BE2C (cell line): ENCODE data around the gene PA2G4.

Experiments
- DNase-seq: peaks from one replicate; pipeline ENCODE4 v3.0.0-alpha.2; 2020
- H3K27me3 ChIP-seq: fragments of 250-450 bp; sonication (Bioruptor Pico); 2 replicates; pipeline ENCODE4 v1.5.1; 2020; ENCODE audit warnings: mild to moderate bottlenecking
- H3K36me3 ChIP-seq: fragments of 250-450 bp; sonication (Bioruptor Pico); 2 replicates; pipeline ENCODE4 v1.5.1; 2020; ENCODE audit warnings: mild to moderate bottlenecking
- H3K4me1 ChIP-seq: fragments of 250-450 bp; sonication (Bioruptor Pico); 2 replicates; pipeline ENCODE4 v1.5.1; 2020
- H3K4me3 ChIP-seq: 2 replicates; pipeline ENCODE4 v1.5.1; 2011; ENCODE audit warnings: low read depth, low read length
- H3K9me3 ChIP-seq: fragments of 250-450 bp; sonication (Bioruptor Pico); 2 replicates; pipeline ENCODE4 v1.5.1; 2020
- TF ChIP-seq, protein P1 (sequence below): IDR thresholded peaks from 2 replicates; pipeline ENCODE4 v1.5.1; 2012; ENCODE audit warnings: mild to moderate bottlenecking, low read depth, low read length

PA2G4 gene

GRCh38 chr12:56087220-56087619, 17.1 kb upstream of the PA2G4 start:
- TF ChIP-seq, protein P1, sequence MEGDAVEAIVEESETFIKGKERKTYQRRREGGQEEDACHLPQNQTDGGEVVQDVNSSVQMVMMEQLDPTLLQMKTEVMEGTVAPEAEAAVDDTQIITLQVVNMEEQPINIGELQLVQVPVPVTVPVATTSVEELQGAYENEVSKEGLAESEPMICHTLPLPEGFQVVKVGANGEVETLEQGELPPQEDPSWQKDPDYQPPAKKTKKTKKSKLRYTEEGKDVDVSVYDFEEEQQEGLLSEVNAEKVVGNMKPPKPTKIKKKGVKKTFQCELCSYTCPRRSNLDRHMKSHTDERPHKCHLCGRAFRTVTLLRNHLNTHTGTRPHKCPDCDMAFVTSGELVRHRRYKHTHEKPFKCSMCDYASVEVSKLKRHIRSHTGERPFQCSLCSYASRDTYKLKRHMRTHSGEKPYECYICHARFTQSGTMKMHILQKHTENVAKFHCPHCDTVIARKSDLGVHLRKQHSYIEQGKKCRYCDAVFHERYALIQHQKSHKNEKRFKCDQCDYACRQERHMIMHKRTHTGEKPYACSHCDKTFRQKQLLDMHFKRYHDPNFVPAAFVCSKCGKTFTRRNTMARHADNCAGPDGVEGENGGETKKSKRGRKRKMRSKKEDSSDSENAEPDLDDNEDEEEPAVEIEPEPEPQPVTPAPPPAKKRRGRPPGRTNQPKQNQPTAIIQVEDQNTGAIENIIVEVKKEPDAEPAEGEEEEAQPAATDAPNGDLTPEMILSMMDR: no peak
- H3K4me1 ChIP-seq: no peaks in the 10 kb centered on the region
- no peaks in the 10 kb centered on the region for H3K27me3 ChIP-seq
- no peaks in the 10 kb centered on the region for H3K36me3 ChIP-seq
- no peaks in the 10 kb centered on the region for H3K9me3 ChIP-seq
- DNase-seq: no peak
- H3K4me3 ChIP-seq: no peak overlapping the region

DNA sequence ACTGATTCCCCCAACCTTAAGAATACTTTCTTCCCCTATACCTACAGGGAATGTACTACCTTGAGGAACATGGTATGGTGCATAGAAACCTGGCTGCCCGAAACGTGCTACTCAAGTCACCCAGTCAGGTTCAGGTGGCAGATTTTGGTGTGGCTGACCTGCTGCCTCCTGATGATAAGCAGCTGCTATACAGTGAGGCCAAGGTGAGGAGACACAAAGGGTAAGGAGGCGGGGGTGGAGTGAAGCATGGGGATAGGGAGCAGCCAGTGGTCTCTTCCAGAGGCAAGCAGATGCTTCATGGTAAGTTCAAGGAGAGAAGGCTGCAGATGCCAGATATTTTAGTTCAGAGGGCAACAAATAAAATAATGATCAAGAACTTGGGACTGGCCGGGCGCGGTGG, 6.6 kb upstream of the PA2G4 start:
- Histone ChIP-seq H3K4me1 (no peaks in the 10 kb centered on the region), H3K9me3 (no peaks in the 10 kb centered on the region), H3K27me3 (peaks cover 39% of the 10 kb centered on the region), H3K36me3 (no peaks in the 10 kb centered on the region), H3K4me3 (no peak overlapping the region)
- TF ChIP-seq, protein P1: no peak
- DNase-seq: no peak

- Histone ChIP-seq H3K4me1 (no peaks in the 10 kb centered on the region), H3K36me3 (no peaks in the 10 kb centered on the region), H3K9me3 (no peaks in the 10 kb centered on the region), H3K4me3 (no peak overlapping the region), H3K27me3 (peaks cover 39% of the 10 kb centered on the region)
- TF ChIP-seq, protein P1: no peak
- no peak for DNase-seq
These were observed 5.8 kb upstream of the PA2G4 start for GRCh38 chr12:56098592-56098991.

DNA sequence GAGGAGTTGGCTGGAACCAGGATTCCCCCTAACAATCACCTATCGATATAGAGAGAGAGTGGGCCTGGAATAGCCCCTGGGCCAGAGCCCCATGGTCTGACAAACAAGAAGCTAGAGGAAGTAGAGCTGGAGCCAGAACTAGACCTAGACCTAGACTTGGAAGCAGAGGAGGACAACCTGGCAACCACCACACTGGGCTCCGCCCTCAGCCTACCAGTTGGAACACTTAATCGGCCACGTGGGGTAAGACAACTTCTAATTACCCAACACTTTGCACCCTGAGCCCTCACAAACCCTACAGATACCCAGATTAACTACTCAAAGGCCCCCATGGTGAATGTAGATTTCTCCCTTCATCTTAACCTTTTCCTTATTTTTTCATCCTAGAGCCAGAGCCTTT, 4.6 kb upstream of the PA2G4 start:
- Histone ChIP-seq H3K4me3 (no peak overlapping the region), H3K27me3 (peaks cover 38% of the 10 kb centered on the region), H3K9me3 (no peaks in the 10 kb centered on the region), H3K4me1 (no peaks in the 10 kb centered on the region), H3K36me3 (no peaks in the 10 kb centered on the region)
- TF ChIP-seq, protein P1: no peak
- DNase-seq: no peak

DNA sequence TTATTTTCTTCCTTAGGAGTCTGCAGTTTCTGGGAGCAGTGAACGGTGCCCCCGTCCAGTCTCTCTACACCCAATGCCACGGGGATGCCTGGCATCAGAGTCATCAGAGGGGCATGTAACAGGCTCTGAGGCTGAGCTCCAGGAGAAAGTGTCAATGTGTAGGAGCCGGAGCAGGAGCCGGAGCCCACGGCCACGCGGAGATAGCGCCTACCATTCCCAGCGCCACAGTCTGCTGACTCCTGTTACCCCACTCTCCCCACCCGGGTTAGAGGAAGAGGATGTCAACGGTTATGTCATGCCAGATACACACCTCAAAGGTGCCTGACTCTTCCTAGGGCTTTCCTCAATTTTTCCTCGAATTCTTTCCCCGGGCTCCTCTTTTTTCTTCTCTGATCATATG, 3.3 kb upstream of the PA2G4 start:
- Histone ChIP-seq H3K4me3 (no peak overlapping the region), H3K4me1 (no peaks in the 10 kb centered on the region), H3K36me3 (peaks cover 9% of the 10 kb centered on the region), H3K9me3 (no peaks in the 10 kb centered on the region), H3K27me3 (peaks cover 26% of the 10 kb centered on the region)
- DNase-seq: no peak
- TF ChIP-seq, protein P1: no peak

DNA sequence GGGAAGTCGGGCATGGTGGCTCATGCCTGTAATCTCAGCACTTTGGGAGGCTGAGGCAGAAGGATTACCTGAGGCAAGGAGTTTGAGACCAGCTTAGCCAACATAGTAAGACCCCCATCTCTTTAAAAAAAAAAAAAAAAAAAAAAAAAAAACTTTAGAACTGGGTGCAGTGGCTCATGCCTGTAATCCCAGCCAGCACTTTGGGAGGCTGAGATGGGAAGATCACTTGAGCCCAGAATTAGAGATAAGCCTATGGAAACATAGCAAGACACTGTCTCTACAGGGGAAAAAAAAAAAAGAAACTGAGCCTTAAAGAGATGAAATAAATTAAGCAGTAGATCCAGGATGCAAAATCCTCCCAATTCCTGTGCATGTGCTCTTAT, 1.7 kb upstream of the PA2G4 start:
- H3K4me1 ChIP-seq: no peaks in the 10 kb centered on the region
- peaks cover 26% of the 10 kb centered on the region for H3K36me3 ChIP-seq
- H3K27me3 ChIP-seq: peaks cover 9% of the 10 kb centered on the region
- no peak for DNase-seq
- H3K9me3 ChIP-seq: no peaks in the 10 kb centered on the region
- TF ChIP-seq, protein P1: no peak
- H3K4me3 ChIP-seq: no peak overlapping the region
